H1 (cell line): ENCODE results near the gene RNASEH2C. TPM values are rescaled to one million over a fixed set of nuclear protein-coding genes. Genes with fewer than 3 reads are reported as not detected.

ENCODE experiments used
- CTCF ChIA-PET: fragments of 300-600 bp; sonication (Branson Sonifier 250); formaldehyde crosslinking; loops from one replicate; lab custom pipeline; 2021; ENCODE audit not compliant: partially characterized antibody; lab: Charles Lee
- POLR2A ChIA-PET: fragments of 300-600 bp; sonication (Branson Sonifier 250); formaldehyde crosslinking; loops from one replicate; lab custom pipeline; 2021; ENCODE audit warnings: inconsistent platforms; ENCODE audit not compliant: partially characterized antibody; lab: Charles Lee
- DNase-seq, 2 experiments: peaks; one replicate each; pipeline versions ENCODE4 v3.0.0 to v3.0.0-alpha.2; 2010 to 2022; ENCODE audit warnings: low spot score in 2 of 2, low read depth in 1 of 2, mixed read lengths in 1 of 2
- FAIRE-seq: peaks from 2 replicates; lab custom pipeline; 2011; peaks lifted over from hg19 to GRCh38; lab: Jason Lieb, UNC
- H2AFZ ChIP-seq: 2 replicates; pipeline ENCODE4 v1.8.1; 2012; ENCODE audit warnings: low read length, inconsistent platforms
- H2AK5ac ChIP-seq: 2 replicates; pipeline ENCODE4 v1.6.1; 2013; ENCODE audit warnings: low read depth, low read length
- H2BK120ac ChIP-seq: replicated peaks from 2 replicates; pipeline ENCODE3; 2013; ENCODE audit warnings: low read depth, low read length, inconsistent platforms
- H2BK12ac ChIP-seq: 2 replicates; pipeline ENCODE4 v1.6.1; 2013; ENCODE audit warnings: low read depth, low read length
- H2BK15ac ChIP-seq: 2 replicates; pipeline ENCODE4 v1.6.1; 2013; ENCODE audit warnings: low read length
- H2BK20ac ChIP-seq: 2 replicates; pipeline ENCODE4 v1.6.1; 2013; ENCODE audit warnings: low read length
- H2BK5ac ChIP-seq: 2 replicates; pipeline ENCODE4 v1.6.1; 2013; ENCODE audit warnings: low read depth, low read length
- H3K14ac ChIP-seq: 2 replicates; pipeline ENCODE4 v1.6.1; 2013; ENCODE audit warnings: inconsistent platforms; ENCODE audit not compliant: insufficient read length
- H3K18ac ChIP-seq: 2 replicates; pipeline ENCODE4 v1.6.1; 2013; ENCODE audit warnings: low read length; ENCODE audit errors: extremely low read depth
- H3K23ac ChIP-seq: 2 replicates; pipeline ENCODE4 v1.6.1; 2013; ENCODE audit warnings: inconsistent platforms; ENCODE audit not compliant: insufficient read length
- H3K23me2 ChIP-seq: 2 replicates; pipeline ENCODE4 v1.6.1; 2013; ENCODE audit warnings: low read depth, low read length
- H3K27ac ChIP-seq: 2 replicates; pipeline ENCODE4 v1.6.1; 2011; ENCODE audit warnings: low read depth, low read length, inconsistent platforms
- H3K27me3 ChIP-seq, 4 experiments: replicated peaks in 1 of 4; 1 replicate in 1 of 4; 2 replicates in 3 of 4; pipeline versions ENCODE4 v1.6.1 to v1.8.1; 2011 to 2013; ENCODE audit warnings: low read length in 3 of 4, mild to moderate bottlenecking in 3 of 4, inconsistent platforms in 2 of 4, mixed read lengths in 2 of 4, moderate library complexity in 1 of 4; ENCODE audit not compliant: control insufficient read depth in 3 of 4, insufficient read depth in 3 of 4; ENCODE audit errors: extremely low read depth in 1 of 4
- H3K36me3 ChIP-seq, 4 experiments: 2 replicates each; pipeline versions ENCODE4 v1.6.1 to v1.8.1; 2011 to 2013; ENCODE audit warnings: mild to moderate bottlenecking in 4 of 4, low read length in 3 of 4, moderate library complexity in 2 of 4, control low read depth in 1 of 4, inconsistent platforms in 1 of 4; ENCODE audit not compliant: insufficient read depth in 4 of 4, control insufficient read depth in 2 of 4
- H3K4ac ChIP-seq: replicated peaks from 2 replicates; pipeline ENCODE3; 2013; ENCODE audit warnings: low read length, low read depth, mixed read lengths, inconsistent platforms; ENCODE audit not compliant: insufficient read length
- H3K4me1 ChIP-seq, 4 experiments: replicated peaks in 1 of 4; 1 replicate in 1 of 4; 2 replicates in 3 of 4; pipeline versions ENCODE4 v1.6.1 to v1.8.1; 2011 to 2013; ENCODE audit warnings: low read length in 3 of 4, inconsistent platforms in 2 of 4, mixed read lengths in 1 of 4; ENCODE audit not compliant: insufficient read depth in 4 of 4, control insufficient read depth in 3 of 4
- H3K4me2 ChIP-seq, 2 experiments: 2 replicates each; pipeline versions ENCODE4 v1.6.1 to v1.8.1; 2011 to 2013; ENCODE audit warnings: low read depth in 2 of 2, low read length in 2 of 2, control low read depth in 1 of 2, inconsistent platforms in 1 of 2, mild to moderate bottlenecking in 1 of 2; ENCODE audit not compliant: insufficient read depth in 1 of 2
- H3K4me3 ChIP-seq, 4 experiments: fragments of 200-600, 300-600 bp in 1 of 4; sonication (generic), shearing (Covaris generic), sonication (Bioruptor Twin) in 1 of 4; 2 replicates each; pipeline versions ENCODE4 v1.5.1 to v1.8.1; 2011 to 2016; ENCODE audit warnings: low read length in 4 of 4, low read depth in 3 of 4, control low read depth in 2 of 4, inconsistent platforms in 2 of 4, mild to moderate bottlenecking in 2 of 4, mixed read lengths in 1 of 4, moderate library complexity in 1 of 4; ENCODE audit not compliant: insufficient read depth in 2 of 4; ENCODE audit errors: extremely low read depth in 1 of 4
- H3K56ac ChIP-seq: replicated peaks from 2 replicates; pipeline ENCODE3; 2013; ENCODE audit warnings: low read depth, mild to moderate bottlenecking, mixed read lengths, low read length, inconsistent platforms; ENCODE audit not compliant: insufficient read length
- H3K79me1 ChIP-seq: 2 replicates; pipeline ENCODE4 v1.6.1; 2013; ENCODE audit warnings: low read depth, low read length, control low read depth
- H3K79me2 ChIP-seq, 2 experiments: 2 replicates each; pipeline versions ENCODE4 v1.6.1 to v1.8.1; 2012 to 2013; ENCODE audit warnings: low read length in 2 of 2, mild to moderate bottlenecking in 2 of 2, inconsistent platforms in 1 of 2; ENCODE audit not compliant: insufficient read depth in 2 of 2, control insufficient read depth in 1 of 2
- H3K9ac ChIP-seq, 4 experiments: replicated peaks in 1 of 4; 1 replicate in 1 of 4; 2 replicates in 3 of 4; pipeline versions ENCODE4 v1.6.1 to v1.8.1; 2011 to 2013; ENCODE audit warnings: low read depth in 3 of 4, low read length in 3 of 4, control low read depth in 2 of 4, mild to moderate bottlenecking in 2 of 4, moderate library complexity in 2 of 4, inconsistent platforms in 1 of 4; ENCODE audit errors: extremely low read depth in 1 of 4
- H3K9me3 ChIP-seq, 2 experiments: 2 replicates each; pipeline versions ENCODE4 v1.6.1 to v1.8.1; 2012 to 2013; ENCODE audit warnings: mild to moderate bottlenecking in 2 of 2, moderate library complexity in 2 of 2, control low read depth in 1 of 2, inconsistent platforms in 1 of 2, low read depth in 1 of 2, low read length in 1 of 2, mixed read lengths in 1 of 2; ENCODE audit not compliant: insufficient read depth in 2 of 2
- H4K20me1 ChIP-seq, 2 experiments: replicated peaks in 1 of 2; 2 replicates each; pipeline versions ENCODE3 to v1.8.1; 2011 to 2013; ENCODE audit warnings: inconsistent platforms in 2 of 2, low read length in 2 of 2, mild to moderate bottlenecking in 1 of 2; ENCODE audit not compliant: insufficient read depth in 2 of 2, control insufficient read depth in 1 of 2
- H4K5ac ChIP-seq: 2 replicates; pipeline ENCODE4 v1.6.1; 2013; ENCODE audit warnings: low read length, low read depth, mixed read lengths, inconsistent platforms; ENCODE audit not compliant: insufficient read length
- H4K8ac ChIP-seq: 2 replicates; pipeline ENCODE4 v1.8.0; 2013; ENCODE audit warnings: mild to moderate bottlenecking, moderate library complexity, low read length, inconsistent platforms; ENCODE audit not compliant: insufficient read depth; ENCODE audit errors: extremely low read depth
- H4K91ac ChIP-seq: replicated peaks from 2 replicates; pipeline ENCODE3; 2013; ENCODE audit warnings: low read length, mixed read lengths, inconsistent platforms; ENCODE audit not compliant: insufficient read length
- ASH2L ChIP-seq: fragments of 200-600, 300-600 bp; sonication (generic); IDR thresholded peaks from one replicate; pipeline ENCODE4 v1.7.1; 2017; ENCODE audit warnings: low read length
- BACH1 ChIP-seq: IDR thresholded peaks from 2 replicates; pipeline ENCODE4 v1.6.1; 2012; ENCODE audit warnings: low read length, improper control_type of control experiment
- BRCA1 ChIP-seq: IDR thresholded peaks from 2 replicates; pipeline ENCODE4 v1.6.1; 2012; ENCODE audit warnings: low read depth, low read length, improper control_type of control experiment
- CHD2 ChIP-seq: IDR thresholded peaks from 2 replicates; pipeline ENCODE4 v1.6.1; 2012; ENCODE audit warnings: low read length, improper control_type of control experiment
- HDAC6 ChIP-seq: IDR thresholded peaks from one replicate; pipeline ENCODE4 v1.7.1; 2012; ENCODE audit warnings: low read depth, mild to moderate bottlenecking, inconsistent platforms, low read length, moderate library complexity
- JUND ChIP-seq: IDR thresholded peaks from 2 replicates; pipeline ENCODE4 v1.6.1; 2011; ENCODE audit warnings: mild to moderate bottlenecking, improper control_type of control experiment, low read length
- KDM4A ChIP-seq: IDR thresholded peaks from one replicate; pipeline ENCODE4 v1.7.1; 2012; ENCODE audit warnings: low read depth, mild to moderate bottlenecking, moderate library complexity, low read length, inconsistent platforms; ENCODE audit not compliant: severe bottlenecking
- POLR2A ChIP-seq, 2 experiments: IDR thresholded peaks; 1 replicate in 1 of 2; 2 replicates in 1 of 2; pipeline ENCODE4 v1.6.1; 2011; ENCODE audit warnings: low read depth in 2 of 2, low read length in 2 of 2, mild to moderate bottlenecking in 2 of 2; ENCODE audit errors: control extremely low read depth in 1 of 2
- RFX5 ChIP-seq: IDR thresholded peaks from 2 replicates; pipeline ENCODE4 v1.6.1; 2011; ENCODE audit warnings: low read depth, low read length, improper control_type of control experiment, borderline replicate concordance
- RXRA ChIP-seq: IDR thresholded peaks from 2 replicates; pipeline ENCODE4 v1.6.1; 2011; ENCODE audit warnings: low read depth, mild to moderate bottlenecking, low read length, moderate library complexity; ENCODE audit not compliant: insufficient read depth
- SIN3A ChIP-seq, 2 experiments: IDR thresholded peaks in 1 of 2; conservative IDR thresholded peaks in 1 of 2; 2 replicates each; pipeline ENCODE4 v1.6.1; 2011 to 2012; ENCODE audit warnings: low read length in 2 of 2, improper control_type of control experiment in 1 of 2, low read depth in 1 of 2, mild to moderate bottlenecking in 1 of 2
- SIX5 ChIP-seq: IDR thresholded peaks from 2 replicates; pipeline ENCODE4 v1.6.1; 2011; ENCODE audit warnings: mild to moderate bottlenecking, low read depth, low read length
- SP1 ChIP-seq: IDR thresholded peaks from 2 replicates; pipeline ENCODE4 v1.6.1; 2011; ENCODE audit warnings: low read depth, low read length
- SP2 ChIP-seq: IDR thresholded peaks from 2 replicates; pipeline ENCODE4 v1.6.1; 2012; ENCODE audit warnings: mild to moderate bottlenecking, low read length, inconsistent platforms
- TCF12 ChIP-seq: IDR thresholded peaks from 2 replicates; pipeline ENCODE4 v1.6.1; 2011; ENCODE audit warnings: low read depth, mild to moderate bottlenecking, low read length
- WGBS, 2 experiments: shearing (Covaris generic) in 1 of 2; methylation state at CpG; one replicate each; pipeline versions ENCODE4 v1.1.6 to v1.1.7; 2013 to 2015; ENCODE audit warnings: low lambda C conversion rate in 2 of 2, mixed read lengths in 2 of 2, inconsistent platforms in 1 of 2, low coverage in 1 of 2, missing lambda C conversion rate in 1 of 2; ENCODE audit not compliant: insufficient replicate concordance in 2 of 2, insufficient coverage in 1 of 2, insufficient read length in 1 of 2; ENCODE audit errors: extremely low coverage in 1 of 2, missing lambda C conversion rate in 1 of 2; 5-methylcytosine and 5-hydroxymethylcytosine counted together
- polyA plus RNA-seq, 7 experiments: library from polyadenylated mRNA; depleted of rRNA in 3 of 7; stranded (reverse) in 5 of 7; unstranded in 2 of 7; fragments of >200 nt in 5 of 7; fragments of 200-250 nt in 2 of 7; gene quantifications; 1 replicate in 5 of 7; 2 replicates in 1 of 7; 4 replicates in 1 of 7; pipeline versions ENCODE4 v1.2.1 to v1.2.3, GENCODE V29; 2011 to 2013; ENCODE audit warnings: missing spikeins in 2 of 7, mixed read lengths in 2 of 7
- total RNA-seq: library from RNA; stranded (reverse); fragmentation: NEBNext Ultra II Directional; extraction: Animal tissue kit (Norgen Biotek cat#: 25700); gene quantifications from 2 replicates; pipeline ENCODE4 v1.2.1, GENCODE V29; 2021
- TF ChIP-seq, protein P1 (sequence below): IDR thresholded peaks from 2 replicates; pipeline ENCODE4 v1.6.1; 2012; ENCODE audit warnings: inconsistent platforms

Gene RNASEH2C
- total and polyA plus RNA-seq, 2 of the 8 experiments (the other 6 are each of a cell fraction or from before 2014, with no cell fraction given): 40.2 to 60.3 TPM

DNA sequence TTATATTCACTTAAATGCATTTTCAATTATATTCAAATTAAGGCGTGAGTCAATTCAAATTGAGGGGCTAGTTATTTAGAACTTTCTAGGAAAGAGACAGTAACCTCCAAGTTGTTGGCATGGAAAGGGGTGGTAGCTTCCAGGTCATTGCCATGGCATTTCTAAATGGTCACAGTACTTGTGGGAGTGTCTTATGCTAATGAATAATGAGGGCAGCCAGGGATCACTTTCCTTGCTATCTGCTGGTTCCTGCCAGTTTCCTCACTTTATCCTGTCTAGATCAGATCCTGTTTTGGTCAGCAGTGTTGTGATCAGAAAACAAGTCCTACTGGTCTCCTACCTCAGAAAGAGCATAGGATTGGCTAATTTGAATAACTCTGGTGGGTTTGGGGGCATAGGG is 21.8 kb upstream of the RNASEH2C start:
- H3K18ac ChIP-seq: no peak overlapping the region
- H3K4me1 ChIP-seq: no peaks in the 10 kb centered on the region
- no peak overlapping the region for H3K23ac ChIP-seq
- no peak overlapping the region for H3K4ac ChIP-seq
- no peak for FAIRE-seq
- no peaks in the 10 kb centered on the region for H3K23me2 ChIP-seq
- H3K79me1 ChIP-seq: no peaks in the 10 kb centered on the region
- no peak overlapping the region for H3K4me2 ChIP-seq
- no peak overlapping the region for H4K91ac ChIP-seq
- H3K9me3 ChIP-seq: peaks cover 11 to 24% of the 10 kb centered on the region in 2 experiments
- H4K5ac ChIP-seq: no peak overlapping the region
- H4K20me1 ChIP-seq: no peaks in the 10 kb centered on the region
- H3K79me2 ChIP-seq: no peaks in the 10 kb centered on the region
- H2AK5ac ChIP-seq: no peak overlapping the region
- H3K36me3 ChIP-seq: no peaks in the 10 kb centered on the region; a peak in 1 of 8 replicates
- no peak for DNase-seq
- H2BK12ac ChIP-seq: no peak overlapping the region
- no peak overlapping the region for H2BK5ac ChIP-seq
- POLR2A ChIA-PET: no interaction called here
- H4K8ac ChIP-seq: no peak overlapping the region
- no peak overlapping the region for H3K56ac ChIP-seq
- no peak overlapping the region for H2AFZ ChIP-seq
- H3K4me3 ChIP-seq: no peak overlapping the region
- 94% methylated on average over 1 of the region's 1 CpG; no CpG with 5 or more reads in 1 of the 2 experiments for WGBS, 2 experiments
- CTCF ChIA-PET: interaction anchor here (0.6 to 2.2 kb wide), 3 partner anchors 37 to 190 kb away, joined by 3 to 7 read pairs (median 4); no protein-coding TSS in a partner anchor
- H3K27me3 ChIP-seq: peaks cover 0 to 2% (median 0%) of the 10 kb centered on the region in 4 experiments; a peak in 1 of 7 replicates
- no peak overlapping the region for H3K27ac ChIP-seq
- no peak overlapping the region for H3K9ac ChIP-seq
- H3K14ac ChIP-seq: no peak overlapping the region
- H2BK20ac ChIP-seq: no peak overlapping the region
- H2BK15ac ChIP-seq: no peak overlapping the region
- no peak overlapping the region for H2BK120ac ChIP-seq
- no peak for TF ChIP-seq RXRA
- TF ChIP-seq, protein P1, sequence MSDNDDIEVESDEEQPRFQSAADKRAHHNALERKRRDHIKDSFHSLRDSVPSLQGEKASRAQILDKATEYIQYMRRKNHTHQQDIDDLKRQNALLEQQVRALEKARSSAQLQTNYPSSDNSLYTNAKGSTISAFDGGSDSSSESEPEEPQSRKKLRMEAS: no peak
- TF ChIP-seq JUND: no peak
- no peak for TF ChIP-seq HDAC6
- no peak for TF ChIP-seq SIN3A (conservative IDR thresholded peaks at IDR 0.05 in 1 of 2, IDR thresholded peaks at IDR 0.05 in 1 of 2; ENCODE audit: low read depth in 1 of 2, low read length in 2 of 2)
- TF ChIP-seq ASH2L: no peak
- no peak for TF ChIP-seq BACH1
- no peak for TF ChIP-seq SP2
- no peak for TF ChIP-seq RFX5
- no peak for TF ChIP-seq SP1
- no peak for TF ChIP-seq KDM4A
- no peak for TF ChIP-seq BRCA1
- TF ChIP-seq POLR2A (IDR thresholded peaks at IDR 0.05; ENCODE audit: control extremely low read depth in 1 of 2, low read depth in 2 of 2, low read length in 2 of 2): no peak
- TF ChIP-seq TCF12: no peak
- no peak for TF ChIP-seq SIX5
- no peak for TF ChIP-seq CHD2
